ENCODE data around the gene TAF10. TPM values are rescaled to one million over a fixed set of nuclear protein-coding genes. Genes with fewer than 3 reads are reported as not detected.

Gene TAF10
- total and polyA plus RNA-seq, 2 of the 13 experiments (the other 11 are each of a cell fraction or from before 2014, with no cell fraction given), result 71.3 to 134 TPM

DNA sequence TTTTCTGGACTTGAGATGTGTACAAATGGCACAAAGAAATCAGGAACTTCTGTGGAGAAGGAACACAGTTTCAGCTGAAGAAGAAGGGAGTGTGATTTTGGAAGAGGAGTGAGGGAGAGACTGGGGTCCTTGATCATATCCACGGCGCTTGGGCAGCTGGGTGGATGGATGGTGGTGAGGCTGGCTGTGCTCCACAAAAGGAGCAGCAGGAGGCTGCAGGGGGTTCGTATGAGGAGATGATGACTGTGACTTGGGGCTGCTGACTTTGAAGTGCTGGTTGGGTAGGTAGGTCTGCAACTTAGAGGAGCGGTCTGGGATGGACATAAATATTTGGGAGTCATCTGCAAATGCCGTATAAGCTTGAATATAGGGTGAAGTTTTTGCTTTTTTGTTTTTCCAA lies 44.9 kb upstream of the TAF10 start:
- H3K27me3 ChIP-seq (ENCODE audit: control insufficient read depth in 1 of 2, insufficient read depth in 2 of 2, low read length in 2 of 2), result peaks cover 14 to 74% of the 10 kb centered on the region in 2 experiments
- intact Hi-C loops (cut with micrococcal nuclease; ENCODE audit: unreplicated experiment), result no loop called here
- H3K4me1 ChIP-seq (ENCODE audit: insufficient read depth, low read length), result peaks cover 12% of the 10 kb centered on the region
- ATAC-seq, result no peak
- DNase-seq (ENCODE audit: low spot score), result no peak
- no peaks in the 10 kb centered on the region for H3K9me3 ChIP-seq (ENCODE audit: low read length)
- H3K27ac ChIP-seq (ENCODE audit: extremely low read length, insufficient read depth, low read length), result no peak overlapping the region
- no peaks in the 10 kb centered on the region for H3K79me2 ChIP-seq (ENCODE audit: insufficient read depth, low read length)
- WGBS (ENCODE audit: low lambda C conversion rate), result 5% methylated on average over 5 of the region's 5 CpGs
- H2AFZ ChIP-seq (ENCODE audit: low read length), result no peak overlapping the region
- ChIA-PET CTCF (ENCODE audit: low intra/inter-chr PET ratio, low total read pairs) (no interaction called here), POLR2A (no interaction called here)
- no TSS peak for BruUV-seq (replicated peaks)
- no peak overlapping the region for H3K9ac ChIP-seq (ENCODE audit: insufficient read depth, low read depth, low read length)
- no peak overlapping the region for H3K4me3 ChIP-seq (replicated peaks in 1 of 3; ENCODE audit: insufficient read depth in 1 of 3, low read depth in 2 of 3, low read length in 3 of 3)
- TF ChIP-seq, protein P1, sequence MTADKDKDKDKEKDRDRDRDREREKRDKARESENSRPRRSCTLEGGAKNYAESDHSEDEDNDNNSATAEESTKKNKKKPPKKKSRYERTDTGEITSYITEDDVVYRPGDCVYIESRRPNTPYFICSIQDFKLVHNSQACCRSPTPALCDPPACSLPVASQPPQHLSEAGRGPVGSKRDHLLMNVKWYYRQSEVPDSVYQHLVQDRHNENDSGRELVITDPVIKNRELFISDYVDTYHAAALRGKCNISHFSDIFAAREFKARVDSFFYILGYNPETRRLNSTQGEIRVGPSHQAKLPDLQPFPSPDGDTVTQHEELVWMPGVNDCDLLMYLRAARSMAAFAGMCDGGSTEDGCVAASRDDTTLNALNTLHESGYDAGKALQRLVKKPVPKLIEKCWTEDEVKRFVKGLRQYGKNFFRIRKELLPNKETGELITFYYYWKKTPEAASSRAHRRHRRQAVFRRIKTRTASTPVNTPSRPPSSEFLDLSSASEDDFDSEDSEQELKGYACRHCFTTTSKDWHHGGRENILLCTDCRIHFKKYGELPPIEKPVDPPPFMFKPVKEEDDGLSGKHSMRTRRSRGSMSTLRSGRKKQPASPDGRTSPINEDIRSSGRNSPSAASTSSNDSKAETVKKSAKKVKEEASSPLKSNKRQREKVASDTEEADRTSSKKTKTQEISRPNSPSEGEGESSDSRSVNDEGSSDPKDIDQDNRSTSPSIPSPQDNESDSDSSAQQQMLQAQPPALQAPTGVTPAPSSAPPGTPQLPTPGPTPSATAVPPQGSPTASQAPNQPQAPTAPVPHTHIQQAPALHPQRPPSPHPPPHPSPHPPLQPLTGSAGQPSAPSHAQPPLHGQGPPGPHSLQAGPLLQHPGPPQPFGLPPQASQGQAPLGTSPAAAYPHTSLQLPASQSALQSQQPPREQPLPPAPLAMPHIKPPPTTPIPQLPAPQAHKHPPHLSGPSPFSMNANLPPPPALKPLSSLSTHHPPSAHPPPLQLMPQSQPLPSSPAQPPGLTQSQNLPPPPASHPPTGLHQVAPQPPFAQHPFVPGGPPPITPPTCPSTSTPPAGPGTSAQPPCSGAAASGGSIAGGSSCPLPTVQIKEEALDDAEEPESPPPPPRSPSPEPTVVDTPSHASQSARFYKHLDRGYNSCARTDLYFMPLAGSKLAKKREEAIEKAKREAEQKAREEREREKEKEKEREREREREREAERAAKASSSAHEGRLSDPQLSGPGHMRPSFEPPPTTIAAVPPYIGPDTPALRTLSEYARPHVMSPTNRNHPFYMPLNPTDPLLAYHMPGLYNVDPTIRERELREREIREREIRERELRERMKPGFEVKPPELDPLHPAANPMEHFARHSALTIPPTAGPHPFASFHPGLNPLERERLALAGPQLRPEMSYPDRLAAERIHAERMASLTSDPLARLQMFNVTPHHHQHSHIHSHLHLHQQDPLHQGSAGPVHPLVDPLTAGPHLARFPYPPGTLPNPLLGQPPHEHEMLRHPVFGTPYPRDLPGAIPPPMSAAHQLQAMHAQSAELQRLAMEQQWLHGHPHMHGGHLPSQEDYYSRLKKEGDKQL (CRISPR knock-in tag; IDR thresholded peaks at IDR 0.05; ENCODE audit: low read depth), result no peak
- TF ChIP-seq ZNF546 (CRISPR knock-in tag; conservative IDR thresholded peaks at IDR 0.05) (no peak), EHMT2 (IDR thresholded peaks at IDR 0.05; ENCODE audit: borderline replicate concordance, low read depth, low read length) (no peak), PHF5A (CRISPR knock-in tag; IDR thresholded peaks at IDR 0.05; ENCODE audit: low read depth, unreplicated experiment) (no peak), ZNF317 (CRISPR knock-in tag; IDR thresholded peaks at IDR 0.05) (no peak), ZNF619 (CRISPR knock-in tag; IDR thresholded peaks at IDR 0.05) (no peak), ZNF326 (CRISPR knock-in tag; IDR thresholded peaks at IDR 0.05; ENCODE audit: borderline replicate concordance) (no peak), NR2C2 (CRISPR knock-in tag; IDR thresholded peaks at IDR 0.05; ENCODE audit: borderline replicate concordance) (no peak), HIVEP1 (CRISPR knock-in tag; IDR thresholded peaks at IDR 0.05) (no peak)
- TF ChIP-seq, protein P2, sequence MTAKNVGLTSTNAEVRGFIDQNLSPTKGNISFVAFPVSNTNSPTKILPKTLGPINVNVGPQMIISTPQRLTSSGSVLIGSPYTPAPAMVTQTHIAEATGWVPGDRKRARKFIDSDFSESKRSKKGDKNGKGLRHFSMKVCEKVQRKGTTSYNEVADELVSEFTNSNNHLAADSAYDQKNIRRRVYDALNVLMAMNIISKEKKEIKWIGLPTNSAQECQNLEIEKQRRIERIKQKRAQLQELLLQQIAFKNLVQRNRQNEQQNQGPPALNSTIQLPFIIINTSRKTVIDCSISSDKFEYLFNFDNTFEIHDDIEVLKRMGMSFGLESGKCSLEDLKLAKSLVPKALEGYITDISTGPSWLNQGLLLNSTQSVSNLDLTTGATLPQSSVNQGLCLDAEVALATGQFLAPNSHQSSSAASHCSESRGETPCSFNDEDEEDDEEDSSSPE (CRISPR knock-in tag; IDR thresholded peaks at IDR 0.05), result no peak
- in situ Hi-C loops (cut with HindIII; ENCODE audit: extremely low pct_ligation_motif_present, low pct_unique_long_range_greater_than_20kb), result no loop called here
- H4K20me1 ChIP-seq (ENCODE audit: insufficient read depth, low read length), result no peaks in the 10 kb centered on the region
- H3K4me2 ChIP-seq (ENCODE audit: low read depth, low read length), result no peak overlapping the region
- FAIRE-seq, result no peak
- H3K36me3 ChIP-seq (replicated peaks in 1 of 2; ENCODE audit: control insufficient read depth in 1 of 2, insufficient read depth in 2 of 2, low read length in 2 of 2), result no peaks in the 10 kb centered on the region

Data from HepG2 (cell line).